Activated naive CD4-positive, alpha-beta T cell treated with anti-CD3 and anti-CD28 coated beads, Interleukin-2, amount 50 U/mL, for 24 hours (primary cell): ENCODE results near the gene CNTD1.
A peak's percentile ranks its signal among the peaks of the same experiment; 100 is the strongest.
"Not testable (repeated sequence)": the region's sequence is repeated elsewhere in the genome, so short reads cannot be mapped to it uniquely, and the experiment has no call there.

ENCODE experiments used
- H3K27ac Mint-ChIP-seq: one replicate; pipeline ENCODE4 v1.8.0; 2021; ENCODE audit warnings: mild to moderate bottlenecking, mixed read lengths
- H3K27me3 Mint-ChIP-seq: one replicate; pipeline ENCODE4 v1.8.0; 2021; ENCODE audit warnings: mixed read lengths
- H3K36me3 Mint-ChIP-seq: one replicate; pipeline ENCODE4 v1.8.0; 2021; ENCODE audit warnings: mixed read lengths
- H3K4me1 Mint-ChIP-seq: one replicate; pipeline ENCODE4 v1.8.0; 2021; ENCODE audit warnings: mixed read lengths
- H3K4me3 Mint-ChIP-seq: one replicate; pipeline ENCODE4 v1.8.0; 2021; ENCODE audit warnings: mild to moderate bottlenecking, mixed read lengths
- H3K9me3 Mint-ChIP-seq: one replicate; pipeline ENCODE4 v1.8.0; 2021; ENCODE audit warnings: mixed read lengths

The CNTD1 gene

DNA sequence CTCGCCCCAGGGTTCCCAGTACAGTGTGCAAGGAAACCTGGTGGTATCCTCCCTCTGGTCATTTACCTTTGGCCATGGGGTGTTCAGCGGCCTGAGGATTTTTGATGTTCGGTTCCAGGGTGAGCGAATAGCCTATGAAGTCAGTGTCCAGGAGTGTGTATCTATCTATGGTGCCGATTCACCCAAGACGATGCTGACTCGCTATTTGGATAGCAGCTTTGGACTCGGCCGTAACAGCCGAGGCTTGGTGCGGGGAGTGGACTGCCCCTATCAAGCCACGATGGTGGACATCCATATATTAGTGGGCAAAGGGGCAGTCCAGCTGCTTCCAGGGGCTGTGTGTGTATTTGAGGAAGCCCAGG is 46.9 kb downstream of the CNTD1 start:
- peaks cover 1% of the 10 kb centered on the region for H3K36me3 Mint-ChIP-seq
- H3K4me1 Mint-ChIP-seq, result peaks cover 8% of the 10 kb centered on the region
- H3K27ac Mint-ChIP-seq, result no peak overlapping the region
- H3K27me3 Mint-ChIP-seq, result no peaks in the 10 kb centered on the region
- no peaks in the 10 kb centered on the region for H3K9me3 Mint-ChIP-seq
- H3K4me3 Mint-ChIP-seq, result no peak overlapping the region

GRCh38 chr17:42845918-42846593 is 47.4 kb downstream of the CNTD1 start:
- H3K9me3 Mint-ChIP-seq, result no peaks in the 10 kb centered on the region
- H3K4me1 Mint-ChIP-seq, result peaks cover 8% of the 10 kb centered on the region
- H3K4me3 Mint-ChIP-seq, result no peak overlapping the region
- H3K36me3 Mint-ChIP-seq, result peaks cover 1% of the 10 kb centered on the region
- H3K27ac Mint-ChIP-seq, result peak overlapping the region; percentile 82
- H3K27me3 Mint-ChIP-seq, result no peaks in the 10 kb centered on the region

GRCh38 chr17:42846594-42847280 is 48.1 kb downstream of the CNTD1 start:
- Mint-ChIP-seq H3K27me3 (no peaks in the 10 kb centered on the region), H3K27ac (no peak overlapping the region), H3K4me3 (no peak overlapping the region), H3K9me3 (no peaks in the 10 kb centered on the region), H3K36me3 (peaks cover 1% of the 10 kb centered on the region), H3K4me1 (peaks cover 8% of the 10 kb centered on the region)

GRCh38 chr17:42848093-42848492 is 49.4 kb downstream of the CNTD1 start:
- Mint-ChIP-seq H3K4me3 (no peak overlapping the region), H3K27ac (no peak overlapping the region), H3K9me3 (no peaks in the 10 kb centered on the region), H3K27me3 (no peaks in the 10 kb centered on the region), H3K36me3 (no peaks in the 10 kb centered on the region), H3K4me1 (peaks cover 8% of the 10 kb centered on the region)

GRCh38 chr17:42849031-42849430 is 50.4 kb downstream of the CNTD1 start:
- no peaks in the 10 kb centered on the region for H3K27me3 Mint-ChIP-seq
- H3K4me1 Mint-ChIP-seq, result peaks cover 8% of the 10 kb centered on the region
- H3K27ac Mint-ChIP-seq, result no peak overlapping the region
- H3K9me3 Mint-ChIP-seq, result no peaks in the 10 kb centered on the region
- no peak overlapping the region for H3K4me3 Mint-ChIP-seq
- H3K36me3 Mint-ChIP-seq, result no peaks in the 10 kb centered on the region

DNA sequence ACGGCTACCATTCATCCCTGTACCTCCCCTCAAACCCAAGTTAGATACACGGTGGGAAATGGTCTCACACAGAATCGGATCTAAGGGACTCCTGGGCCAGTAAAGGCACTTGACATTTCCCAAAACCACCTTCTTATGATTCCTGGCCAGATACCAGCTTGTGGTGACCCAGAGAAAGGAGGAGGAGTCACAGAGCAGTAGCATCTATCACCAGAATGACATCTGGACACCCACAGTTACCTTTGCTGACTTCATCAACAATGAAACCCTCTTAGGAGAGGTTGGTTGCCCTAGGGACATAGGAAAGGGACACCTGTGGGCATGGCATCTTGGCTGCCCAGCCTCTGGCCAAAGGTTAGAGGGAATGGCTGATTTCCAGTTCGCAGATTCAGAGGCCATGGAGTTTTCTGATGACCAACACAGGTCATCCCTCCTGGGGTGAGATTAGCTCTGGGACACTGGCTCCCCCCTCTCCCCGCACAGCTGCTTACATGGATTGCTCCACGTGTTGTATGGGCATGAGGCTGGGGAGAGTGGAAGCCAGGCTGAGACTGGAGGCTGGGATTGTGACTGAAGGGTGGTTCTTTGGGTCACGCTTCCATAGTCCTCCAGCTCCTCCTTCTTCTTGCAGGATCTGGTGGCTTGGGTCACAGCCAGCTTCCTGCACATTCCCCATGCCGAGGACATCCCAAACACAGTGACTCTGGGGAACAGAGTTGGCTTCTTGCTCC is 51.0 kb downstream of the CNTD1 start:
- no peak overlapping the region for H3K27ac Mint-ChIP-seq
- H3K4me3 Mint-ChIP-seq, result no peak overlapping the region
- no peaks in the 10 kb centered on the region for H3K27me3 Mint-ChIP-seq
- H3K9me3 Mint-ChIP-seq, result no peaks in the 10 kb centered on the region
- peaks cover 8% of the 10 kb centered on the region for H3K4me1 Mint-ChIP-seq
- H3K36me3 Mint-ChIP-seq, result no peaks in the 10 kb centered on the region

- Mint-ChIP-seq H3K4me3 (no peak within 1 kb of the TSS), H3K9me3 (no peaks in the 10 kb centered on the region), H3K4me1 (peaks cover 2% of the 10 kb centered on the region), H3K27ac (no peak within 1 kb of the TSS), H3K27me3 (no peaks in the 10 kb centered on the region), H3K36me3 (no peaks in the 10 kb centered on the region)
Observed at GRCh38 chr17:42850954-42851353, 52.3 kb downstream of the CNTD1 start, which contains the start of gene AOC3. Gene AOC3, plus strand, starts transcription at chr17:42851199. Its CDS starts 145 bp downstream, at chr17:42851344.

DNA sequence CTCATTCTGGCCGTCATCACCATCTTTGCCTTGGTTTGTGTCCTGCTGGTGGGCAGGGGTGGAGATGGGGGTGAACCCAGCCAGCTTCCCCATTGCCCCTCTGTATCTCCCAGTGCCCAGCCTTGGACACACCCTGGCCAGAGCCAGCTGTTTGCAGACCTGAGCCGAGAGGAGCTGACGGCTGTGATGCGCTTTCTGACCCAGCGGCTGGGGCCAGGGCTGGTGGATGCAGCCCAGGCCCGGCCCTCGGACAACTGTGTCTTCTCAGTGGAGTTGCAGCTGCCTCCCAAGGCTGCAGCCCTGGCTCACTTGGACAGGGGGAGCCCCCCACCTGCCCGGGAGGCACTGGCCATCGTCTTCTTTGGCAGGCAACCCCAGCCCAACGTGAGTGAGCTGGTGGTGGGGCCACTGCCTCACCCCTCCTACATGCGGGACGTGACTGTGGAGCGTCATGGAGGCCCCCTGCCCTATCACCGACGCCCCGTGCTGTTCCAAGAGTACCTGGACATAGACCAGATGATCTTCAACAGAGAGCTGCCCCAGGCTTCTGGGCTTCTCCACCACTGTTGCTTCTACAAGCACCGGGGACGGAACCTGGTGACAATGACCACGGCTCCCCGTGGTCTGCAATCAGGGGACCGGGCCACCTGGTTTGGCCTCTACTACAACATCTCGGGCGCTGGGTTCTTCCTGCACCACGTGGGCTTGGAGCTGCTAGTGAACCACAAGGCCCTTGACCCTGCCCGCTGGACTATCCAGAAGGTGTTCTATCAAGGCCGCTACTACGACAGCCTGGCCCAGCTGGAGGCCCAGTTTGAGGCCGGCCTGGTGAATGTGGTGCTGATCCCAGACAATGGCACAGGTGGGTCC is 52.9 kb downstream of the CNTD1 start:
- H3K27me3 Mint-ChIP-seq, H3K36me3 Mint-ChIP-seq, H3K27ac Mint-ChIP-seq, H3K9me3 Mint-ChIP-seq, H3K4me1 Mint-ChIP-seq, H3K4me3 Mint-ChIP-seq: not testable (repeated sequence)

- H3K4me3 Mint-ChIP-seq, result no peak overlapping the region
- H3K27me3 Mint-ChIP-seq, result no peaks in the 10 kb centered on the region
- H3K4me1 Mint-ChIP-seq, result no peaks in the 10 kb centered on the region
- no peaks in the 10 kb centered on the region for H3K36me3 Mint-ChIP-seq
- H3K27ac Mint-ChIP-seq, result no peak overlapping the region
- H3K9me3 Mint-ChIP-seq, result no peaks in the 10 kb centered on the region
Observed at GRCh38 chr17:42852351-42852750, 53.7 kb downstream of the CNTD1 start.

- Mint-ChIP-seq H3K4me1 (no peaks in the 10 kb centered on the region), H3K4me3 (no peak overlapping the region), H3K27ac (no peak overlapping the region), H3K9me3 (no peaks in the 10 kb centered on the region), H3K36me3 (no peaks in the 10 kb centered on the region), H3K27me3 (no peaks in the 10 kb centered on the region)
Observed at GRCh38 chr17:42853004-42853403, 54.3 kb downstream of the CNTD1 start.

DNA sequence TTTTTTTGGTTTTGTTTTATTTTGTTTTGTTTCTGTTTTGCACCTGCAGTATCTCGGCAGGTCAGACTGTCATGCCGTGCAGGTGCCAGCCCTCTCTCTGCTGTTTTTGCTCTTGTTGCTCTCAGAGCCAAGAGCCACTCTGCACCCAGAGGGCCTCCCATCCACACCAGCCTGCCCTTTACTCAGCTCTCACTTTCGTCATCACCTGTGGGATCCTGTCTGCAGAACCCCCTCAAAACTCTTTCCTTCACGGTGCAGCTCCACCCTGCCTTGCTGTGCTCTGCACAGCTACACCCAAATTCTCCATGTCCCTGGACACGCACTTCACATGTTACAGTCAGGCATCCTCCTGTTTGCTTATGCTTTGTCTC is 54.9 kb downstream of the CNTD1 start:
- Mint-ChIP-seq H3K4me3 (no peak overlapping the region), H3K9me3 (no peaks in the 10 kb centered on the region), H3K4me1 (no peaks in the 10 kb centered on the region), H3K27me3 (no peaks in the 10 kb centered on the region), H3K27ac (no peak overlapping the region), H3K36me3 (no peaks in the 10 kb centered on the region)

DNA sequence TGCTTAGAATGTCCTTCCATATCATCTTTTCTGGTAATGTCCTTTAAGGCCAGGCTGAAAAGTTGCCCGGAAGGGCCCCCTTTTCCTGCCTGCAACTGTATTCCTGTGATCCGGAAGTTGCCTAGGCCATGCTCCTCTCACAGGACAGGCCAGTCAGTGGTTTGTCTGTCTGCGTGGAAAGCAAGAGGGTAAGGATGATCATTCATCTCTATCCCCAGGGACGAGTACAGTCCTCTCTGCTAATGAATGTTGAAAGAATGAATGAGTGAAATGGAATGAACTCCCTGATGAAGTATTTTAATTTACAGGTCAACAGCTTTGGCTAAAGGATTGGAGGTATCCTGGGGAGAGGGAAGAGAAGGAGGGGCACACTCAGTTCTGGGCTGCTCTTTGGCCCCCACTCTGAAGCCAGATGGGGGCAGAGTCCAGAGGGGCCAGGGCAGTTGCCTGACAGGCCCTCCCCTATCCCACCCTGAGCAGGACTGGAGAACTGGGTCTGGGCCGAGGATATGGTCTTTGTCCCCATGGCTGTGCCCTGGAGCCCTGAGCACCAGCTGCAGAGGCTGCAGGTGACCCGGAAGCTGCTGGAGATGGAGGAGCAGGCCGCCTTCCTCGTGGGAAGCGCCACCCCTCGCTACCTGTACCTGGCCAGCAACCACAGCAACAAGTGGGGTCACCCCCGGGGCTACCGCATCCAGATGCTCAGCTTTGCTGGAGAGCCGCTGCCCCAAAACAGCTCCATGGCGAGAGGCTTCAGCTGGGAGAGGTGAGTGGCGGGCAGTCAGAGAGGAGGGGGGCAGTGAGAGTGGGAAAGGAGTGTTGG is 55.5 kb downstream of the CNTD1 start:
- Mint-ChIP-seq H3K9me3 (no peaks in the 10 kb centered on the region), H3K36me3 (no peaks in the 10 kb centered on the region), H3K27me3 (no peaks in the 10 kb centered on the region), H3K4me1 (no peaks in the 10 kb centered on the region), H3K4me3 (no peak overlapping the region), H3K27ac (no peak overlapping the region)

GRCh38 chr17:42855048-42855596 is 56.5 kb downstream of the CNTD1 start:
- Mint-ChIP-seq H3K27ac (no peak overlapping the region), H3K27me3 (no peaks in the 10 kb centered on the region), H3K9me3 (no peaks in the 10 kb centered on the region), H3K4me3 (no peak overlapping the region), H3K36me3 (no peaks in the 10 kb centered on the region), H3K4me1 (no peaks in the 10 kb centered on the region)

GRCh38 chr17:42856093-42856492 is 57.4 kb downstream of the CNTD1 start:
- not testable (repeated sequence) for H3K27me3 Mint-ChIP-seq, H3K9me3 Mint-ChIP-seq, H3K27ac Mint-ChIP-seq, H3K4me1 Mint-ChIP-seq, H3K36me3 Mint-ChIP-seq, H3K4me3 Mint-ChIP-seq

DNA sequence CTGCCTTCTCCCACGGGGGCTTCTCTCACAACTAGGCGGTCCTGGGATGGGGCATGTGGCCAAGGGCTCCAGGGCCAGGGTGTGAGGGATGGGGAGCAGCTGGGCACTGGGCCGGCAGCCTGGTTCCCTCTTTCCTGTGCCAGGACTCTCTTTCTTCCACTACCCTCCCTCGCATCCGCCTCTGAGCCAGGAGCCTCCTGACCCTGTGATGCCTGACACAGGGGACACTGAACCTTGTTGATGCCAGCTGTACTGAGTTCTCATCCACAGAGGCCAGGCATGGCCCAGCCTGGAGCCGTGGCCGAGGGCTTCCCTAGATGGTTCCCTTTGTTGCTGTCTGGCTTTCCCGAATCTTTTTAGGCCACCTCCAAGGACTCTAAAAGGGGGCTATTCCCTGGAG is 57.9 kb downstream of the CNTD1 start:
- not testable (repeated sequence) for H3K27ac Mint-ChIP-seq, H3K9me3 Mint-ChIP-seq, H3K36me3 Mint-ChIP-seq, H3K4me1 Mint-ChIP-seq, H3K4me3 Mint-ChIP-seq, H3K27me3 Mint-ChIP-seq
